GM21367 (cell line): Measurements from ENCODE around the gene HIF1A.
"Not testable (repeated sequence)": the region's sequence is repeated elsewhere in the genome, so short reads cannot be mapped to it uniquely, and the experiment has no call there.

Experiments
- ATAC-seq: cut with Tn5 transposase; IDR thresholded peaks from one replicate; pipeline ENCODE4 v1.9.1; 2021; ENCODE audit not compliant: unreplicated experiment

The HIF1A gene

DNA sequence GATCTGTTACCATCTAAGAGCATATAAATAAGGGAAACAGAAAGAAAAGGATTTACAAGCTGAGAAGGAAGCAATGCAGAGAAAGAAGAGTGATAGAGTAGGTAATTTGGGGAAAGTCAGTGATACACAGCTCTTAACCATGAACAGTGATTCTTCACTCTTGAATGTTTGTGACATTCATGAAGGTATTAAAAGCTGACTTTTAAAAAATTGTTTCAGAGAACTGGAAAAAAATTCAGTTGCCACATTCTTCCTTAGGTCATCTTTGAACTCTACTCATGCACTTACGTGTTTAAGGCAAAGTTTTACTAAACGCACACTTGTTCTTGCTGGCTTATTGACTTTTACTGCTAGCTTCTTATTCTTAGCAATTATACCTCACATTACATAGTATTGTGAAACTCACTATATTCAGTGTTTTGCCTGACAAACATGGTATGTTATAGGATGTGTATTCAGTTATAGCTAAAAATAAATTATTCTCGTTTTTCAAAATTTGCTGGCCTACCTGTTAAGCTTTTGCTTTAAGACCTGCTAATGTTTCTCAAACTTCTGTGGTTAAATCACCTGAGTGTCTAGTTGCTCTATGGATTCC lies 10.9 kb downstream of the HIF1A start:
- ATAC-seq = no peak

DNA sequence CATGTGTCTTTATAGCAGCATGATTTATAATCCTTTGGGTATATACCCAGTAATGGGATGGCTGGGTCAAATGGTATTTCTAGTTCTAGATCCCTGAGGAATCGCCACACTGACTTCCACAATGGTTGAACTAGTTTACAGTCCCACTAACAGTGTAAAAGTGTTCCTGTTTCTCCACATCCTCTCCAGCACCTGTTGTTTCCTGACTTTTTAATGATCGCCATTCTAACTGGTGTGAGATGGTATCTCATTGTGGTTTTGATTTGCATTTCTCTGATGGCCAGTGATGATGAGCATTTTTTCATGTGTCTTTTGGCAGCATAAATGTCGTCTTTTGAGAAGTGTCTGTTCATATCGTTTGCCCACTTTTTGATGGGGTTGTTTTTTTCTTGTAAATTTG lies 12.5 kb downstream of the HIF1A start:
- not testable (repeated sequence) for ATAC-seq

DNA sequence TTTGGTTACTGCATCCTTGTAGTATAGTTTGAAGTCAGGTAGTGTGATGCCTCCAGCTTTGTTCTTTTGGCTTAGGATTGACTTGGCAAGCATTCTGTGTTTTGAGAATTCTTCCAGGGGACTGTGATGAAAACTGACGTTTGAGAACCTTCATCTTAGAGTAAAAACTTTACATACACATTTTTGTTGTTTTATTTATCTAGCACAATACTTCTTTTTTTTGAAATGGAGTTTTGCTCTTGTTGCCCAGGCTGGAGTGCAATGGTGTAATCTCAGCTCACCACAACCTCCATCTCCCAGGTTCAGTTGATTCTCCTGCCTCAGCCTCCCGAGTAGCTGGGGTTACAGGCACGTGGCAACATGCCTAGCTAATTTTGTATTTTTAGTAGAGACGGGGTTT lies 13.4 kb downstream of the HIF1A start:
- not testable (repeated sequence) for ATAC-seq

- no peak for ATAC-seq
Observed at GRCh38 chr14:61710853-61711817, 15.8 kb downstream of the HIF1A start.

DNA sequence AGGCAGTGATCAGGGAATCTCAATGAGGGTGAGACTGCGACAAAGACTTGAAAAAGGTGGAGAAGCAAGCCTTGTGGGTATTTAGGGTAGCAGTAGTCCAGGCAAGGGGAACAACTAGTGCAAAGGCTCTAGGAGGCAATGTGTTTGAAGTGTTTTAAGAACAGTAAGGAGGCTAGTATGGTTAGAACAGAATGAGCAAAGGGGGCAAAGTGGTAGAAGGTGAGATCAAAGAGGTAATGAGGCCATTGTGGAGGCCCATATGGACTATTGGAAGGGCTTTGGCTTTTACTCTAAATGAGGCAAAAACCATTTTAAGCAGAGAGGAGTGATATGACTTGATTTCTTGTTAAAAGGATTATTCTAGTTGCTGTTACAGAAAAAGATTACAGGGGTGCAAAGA lies 16.8 kb downstream of the HIF1A start:
- no peak for ATAC-seq

- no peak for ATAC-seq
Observed at GRCh38 chr14:61713724-61714437, 18.6 kb downstream of the HIF1A start.

- no peak for ATAC-seq
Observed at GRCh38 chr14:61716956-61717355, 21.6 kb downstream of the HIF1A start.

GRCh38 chr14:61718039-61718438 lies 22.7 kb downstream of the HIF1A start:
- no peak for ATAC-seq

DNA sequence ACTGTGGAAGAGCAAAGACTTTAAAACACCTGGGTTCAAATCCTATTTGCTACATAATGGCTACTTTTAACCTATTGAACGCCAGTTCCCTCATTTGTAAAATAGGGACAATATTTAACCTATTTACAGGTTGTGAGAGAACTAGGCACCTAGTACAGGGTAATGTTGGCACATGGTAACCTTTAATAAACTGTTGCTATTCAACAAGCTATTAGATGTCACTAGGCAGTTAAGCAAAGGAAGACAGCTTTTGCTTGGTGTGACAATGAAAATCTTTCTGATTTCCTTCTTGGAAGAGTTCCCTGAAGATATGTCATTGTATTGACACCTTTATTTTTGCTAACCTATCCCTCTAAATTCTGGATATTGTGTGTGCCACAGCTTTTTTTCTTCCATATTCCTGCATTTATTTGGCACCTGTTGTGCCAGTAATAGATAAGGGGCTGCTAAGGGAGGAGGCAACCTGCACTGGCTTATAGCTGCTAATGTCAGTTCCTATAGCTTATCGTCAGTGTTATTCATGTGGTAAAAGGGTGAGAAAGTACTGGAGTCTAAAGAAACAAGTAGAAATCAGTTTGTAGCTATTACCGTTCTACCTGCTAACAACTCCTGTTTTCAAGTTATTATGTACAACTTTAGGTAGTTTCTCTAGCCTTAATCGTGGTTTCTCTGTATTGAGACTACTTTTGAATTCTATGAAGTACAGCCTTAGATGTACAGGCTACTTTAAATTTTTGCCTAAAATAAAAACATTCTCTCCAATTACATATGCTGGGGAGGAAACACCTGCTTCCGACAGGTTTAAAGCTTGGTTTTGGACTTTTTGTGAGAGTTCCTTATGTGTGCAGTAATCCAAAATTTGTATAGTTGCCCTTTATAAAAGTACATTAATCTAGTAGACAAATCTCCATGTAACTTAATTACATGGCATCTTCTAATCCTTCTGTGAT lies 24.3 kb downstream of the HIF1A start:
- no peak for ATAC-seq

- ATAC-seq = no peak
Observed at GRCh38 chr14:61720294-61720661, 25.0 kb downstream of the HIF1A start.

DNA sequence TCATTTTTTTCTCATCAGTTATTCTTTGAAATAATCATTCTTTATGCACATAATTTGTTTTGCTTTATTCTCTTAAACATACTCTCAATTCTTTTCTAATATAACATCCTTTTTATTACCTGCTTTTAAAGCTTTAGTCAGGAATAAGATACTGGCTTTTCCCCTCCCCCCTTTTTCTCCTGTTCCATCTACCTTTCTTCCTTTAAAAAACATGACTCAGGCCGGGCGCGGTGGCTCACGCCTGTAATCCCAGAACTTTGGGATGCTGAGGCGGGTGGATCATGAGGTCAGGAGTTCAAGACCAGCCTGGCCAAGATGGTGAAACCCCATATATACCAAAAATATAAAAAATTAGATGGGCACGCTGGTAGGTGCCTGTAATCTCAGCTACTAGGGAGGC lies 25.4 kb downstream of the HIF1A start:
- no peak for ATAC-seq

GRCh38 chr14:61724133-61724532 lies 28.8 kb downstream of the HIF1A start:
- ATAC-seq = no peak

- ATAC-seq = no peak
Observed at GRCh38 chr14:61726778-61727658, 31.7 kb downstream of the HIF1A start.

- ATAC-seq = no peak
Observed at GRCh38 chr14:61730756-61731373, 35.6 kb downstream of the HIF1A start.

GRCh38 chr14:61733972-61734371 lies 38.7 kb downstream of the HIF1A start:
- ATAC-seq = no peak

DNA sequence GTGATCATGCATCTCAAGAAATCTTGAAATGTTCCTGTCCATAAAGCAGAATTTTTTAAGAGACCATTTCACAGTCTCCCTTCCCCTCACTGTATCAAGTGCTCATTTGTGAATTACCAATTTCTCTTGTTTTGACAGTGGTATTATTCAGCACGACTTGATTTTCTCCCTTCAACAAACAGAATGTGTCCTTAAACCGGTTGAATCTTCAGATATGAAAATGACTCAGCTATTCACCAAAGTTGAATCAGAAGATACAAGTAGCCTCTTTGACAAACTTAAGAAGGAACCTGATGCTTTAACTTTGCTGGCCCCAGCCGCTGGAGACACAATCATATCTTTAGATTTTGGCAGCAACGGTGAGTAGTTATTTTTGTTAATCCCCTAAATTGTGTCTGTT lies 41.4 kb downstream of the HIF1A start:
- no peak for ATAC-seq

GRCh38 chr14:61737915-61738314 lies 42.6 kb downstream of the HIF1A start:
- no peak for ATAC-seq

GRCh38 chr14:61739133-61739532 lies 43.8 kb downstream of the HIF1A start:
- no peak for ATAC-seq

DNA sequence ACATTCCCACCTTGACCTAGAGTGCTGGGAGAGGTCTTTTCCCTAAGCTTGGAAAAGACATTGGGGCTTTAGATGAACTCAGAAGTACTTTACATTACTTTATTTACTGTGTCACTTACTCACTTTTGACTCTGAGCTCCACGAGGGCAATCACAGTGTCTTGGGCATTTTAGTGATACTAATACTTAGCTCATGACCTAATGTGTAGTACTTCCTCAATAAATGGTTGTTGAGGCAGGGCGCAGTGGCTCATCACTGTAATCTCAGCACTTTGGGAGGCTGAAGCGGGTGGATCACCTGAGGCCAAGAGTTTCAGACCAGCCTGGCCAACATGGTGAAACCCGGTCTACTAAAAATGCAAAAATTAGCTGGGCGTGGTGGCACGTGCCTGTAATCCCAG lies 47.1 kb downstream of the HIF1A start:
- no peak for ATAC-seq
